HepG2 (cell line): Measurements from ENCODE around the gene TNNI2. TPM values are rescaled to one million over a fixed set of nuclear protein-coding genes. Genes with fewer than 3 reads are reported as not detected.

Experiments
- ATAC-seq: fragments of 200-7000 bp; cut with Tn5 transposase; 3 replicates; pipeline ENCODE4 v1.9.1; 2020; ENCODE audit warnings: mild to moderate bottlenecking, moderate library complexity
- BruUV-seq: library from RNA; stranded (reverse); fragments of 400-500 nt; replicated peaks from 2 replicates; lab custom pipeline; 2021; lab: Mats Ljungman, UMichigan
- CTCF ChIA-PET: fragments of 300-600 bp; formaldehyde crosslinking; extraction: SDS; loops from one replicate; lab custom pipeline; 2021; ENCODE audit warnings: low total read pairs, inconsistent platforms, low intra/inter-chr PET ratio; lab: Yijun Ruan, JAX
- POLR2A ChIA-PET: fragments of 350-600 bp; sonication (Branson Sonifier 250); formaldehyde crosslinking; loops from one replicate; lab custom pipeline; 2020; ENCODE audit warnings: antibody characterized with exemption, inconsistent platforms; lab: Yijun Ruan, JAX
- DNase-seq: peaks from one replicate; pipeline ENCODE4 v3.0.0-alpha.2; 2015; ENCODE audit warnings: low spot score
- FAIRE-seq: peaks from 3 replicates; lab custom pipeline; 2011; peaks lifted over from hg19 to GRCh38; lab: Jason Lieb, UNC
- H2AFZ ChIP-seq: one replicate; pipeline ENCODE4 v1.6.1; 2011; ENCODE audit warnings: low read length, inconsistent platforms
- H3K27ac ChIP-seq: fragments of 300-600 bp; 3 replicates; pipeline ENCODE4 v1.8.0; 2011; ENCODE audit warnings: mixed run types, mild to moderate bottlenecking, mixed read lengths, low read length, inconsistent platforms; ENCODE audit not compliant: insufficient read depth; ENCODE audit errors: extremely low read length
- H3K27me3 ChIP-seq, 2 experiments: fragments of 200-600 bp in 1 of 2; 2 replicates in 1 of 2; 3 replicates in 1 of 2; pipeline versions ENCODE4 v1.6.0 to v1.8.0; 2011; ENCODE audit warnings: low read length in 2 of 2, mild to moderate bottlenecking in 2 of 2, moderate library complexity in 2 of 2, inconsistent platforms in 1 of 2; ENCODE audit not compliant: insufficient read depth in 2 of 2, control insufficient read depth in 1 of 2
- H3K36me3 ChIP-seq, 2 experiments: fragments of 200-600 bp in 1 of 2; replicated peaks in 1 of 2; 2 replicates in 1 of 2; 3 replicates in 1 of 2; pipeline versions ENCODE4 v1.5.1 to v1.8.0; 2011; ENCODE audit warnings: low read length in 2 of 2, inconsistent platforms in 1 of 2; ENCODE audit not compliant: insufficient read depth in 2 of 2, control insufficient read depth in 1 of 2
- H3K4me1 ChIP-seq: 2 replicates; pipeline ENCODE4 v1.5.1; 2012; ENCODE audit warnings: low read length, inconsistent platforms; ENCODE audit not compliant: insufficient read depth
- H3K4me2 ChIP-seq: 2 replicates; pipeline ENCODE4 v1.6.0; 2011; ENCODE audit warnings: low read depth, low read length, inconsistent platforms
- H3K4me3 ChIP-seq, 3 experiments: fragments of 200-600 bp in 1 of 3; sonication (generic), shearing (Covaris generic) in 1 of 3; replicated peaks in 1 of 3; 2 replicates each; pipeline ENCODE4 v1.5.1; 2011 to 2016; ENCODE audit warnings: low read length in 3 of 3, inconsistent platforms in 2 of 3, low read depth in 2 of 3, mild to moderate bottlenecking in 2 of 3, control low read depth in 1 of 3, mixed read lengths in 1 of 3; ENCODE audit not compliant: insufficient read depth in 1 of 3
- H3K79me2 ChIP-seq: one replicate; pipeline ENCODE4 v1.6.1; 2011; ENCODE audit warnings: low read length, inconsistent platforms; ENCODE audit not compliant: insufficient read depth
- H3K9ac ChIP-seq: 2 replicates; pipeline ENCODE4 v1.6.0; 2011; ENCODE audit warnings: mild to moderate bottlenecking, low read depth, low read length, inconsistent platforms; ENCODE audit not compliant: insufficient read depth
- H3K9me3 ChIP-seq: 2 replicates; pipeline ENCODE4 v1.5.1; 2012; ENCODE audit warnings: mild to moderate bottlenecking, low read length
- H4K20me1 ChIP-seq: 2 replicates; pipeline ENCODE4 v1.6.0; 2011; ENCODE audit warnings: inconsistent platforms, mild to moderate bottlenecking, low read length, moderate library complexity; ENCODE audit not compliant: insufficient read depth
- AHR ChIP-seq: IDR thresholded peaks from 2 replicates; pipeline ENCODE4 v1.6.1; 2018; ENCODE audit warnings: missing genetic modification reagents, missing compliant biosample characterization
- ZNF383 ChIP-seq: sonication (generic); formaldehyde crosslinking; IDR thresholded peaks from 2 replicates; pipeline ENCODE4 v1.4.0; 2020; ENCODE audit warnings: missing genetic modification reagents, mild to moderate bottlenecking, borderline replicate concordance
- WGBS: methylation state at CpG from one replicate; pipeline ENCODE4 v1.1.6; 2017; ENCODE audit warnings: low lambda C conversion rate; 5-methylcytosine and 5-hydroxymethylcytosine counted together
- in situ Hi-C: cut with HindIII; loops from 2 replicates; pipeline ENCODE4 v1.10.0; 2017; ENCODE audit warnings: low pct_unique_long_range_greater_than_20kb; ENCODE audit not compliant: extremely low pct_ligation_motif_present
- intact Hi-C: fragments of 100-400 bp; cut with micrococcal nuclease; formaldehyde crosslinking; loops from one replicate; pipeline ENCODE4 v1.10.0; 2022; ENCODE audit not compliant: unreplicated experiment
- polyA plus RNA-seq, 8 experiments: library from polyadenylated mRNA; depleted of rRNA in 3 of 8; stranded (reverse) in 7 of 8; unstranded in 1 of 8; fragments of >200 nt; fragmentation: Illumina TruSeq in 4 of 8; extraction: Trizol in 4 of 8; gene quantifications; 2 replicates each; pipeline versions ENCODE4 v1.2.1 to v1.2.3, GENCODE V29; 2011 to 2016; ENCODE audit warnings: low read depth in 4 of 8, missing spikeins in 1 of 8, mixed read lengths in 1 of 8; ENCODE audit not compliant: insufficient read depth in 1 of 8
- total RNA-seq, 5 experiments: library from RNA; depleted of rRNA; stranded (reverse); fragments of >200 nt; fragmentation: Illumina TruSeq; extraction: Trizol; gene quantifications; 2 replicates each; pipeline ENCODE4 v1.2.3, GENCODE V29; 2016; ENCODE audit warnings: low read depth in 1 of 5
- TF ChIP-seq, protein P1 (sequence below): sonication (generic); formaldehyde crosslinking; IDR thresholded peaks from 2 replicates; pipeline ENCODE4 v1.5.0; 2020; ENCODE audit warnings: mild to moderate bottlenecking, missing genetic modification reagents
- TF ChIP-seq, protein P2 (sequence below): sonication (generic); formaldehyde crosslinking; IDR thresholded peaks from 2 replicates; pipeline ENCODE4 v1.4.0; 2020; ENCODE audit warnings: mild to moderate bottlenecking, missing genetic modification reagents

Gene TNNI2
- total and polyA plus RNA-seq, 2 of the 13 experiments (the other 11 are each of a cell fraction or from before 2014, with no cell fraction given) = 7.2 to 12.0 TPM

GRCh38 chr11:1848640-1849430 is 10.1 kb downstream of the TNNI2 start:
- H4K20me1 ChIP-seq = no peaks in the 10 kb centered on the region
- ATAC-seq (no peak), DNase-seq (no peak), FAIRE-seq (no peak)
- H3K27me3 ChIP-seq = peaks cover 23 to 79% of the 10 kb centered on the region in 2 experiments
- in situ Hi-C loops (no loop called here), intact Hi-C loops (no loop called here)
- H3K4me1 ChIP-seq = peaks cover 21% of the 10 kb centered on the region
- no peaks in the 10 kb centered on the region for H3K36me3 ChIP-seq
- no TSS peak for BruUV-seq
- H3K9me3 ChIP-seq = no peaks in the 10 kb centered on the region
- H3K4me2 ChIP-seq = no peak overlapping the region
- TF ChIP-seq, protein P1, sequence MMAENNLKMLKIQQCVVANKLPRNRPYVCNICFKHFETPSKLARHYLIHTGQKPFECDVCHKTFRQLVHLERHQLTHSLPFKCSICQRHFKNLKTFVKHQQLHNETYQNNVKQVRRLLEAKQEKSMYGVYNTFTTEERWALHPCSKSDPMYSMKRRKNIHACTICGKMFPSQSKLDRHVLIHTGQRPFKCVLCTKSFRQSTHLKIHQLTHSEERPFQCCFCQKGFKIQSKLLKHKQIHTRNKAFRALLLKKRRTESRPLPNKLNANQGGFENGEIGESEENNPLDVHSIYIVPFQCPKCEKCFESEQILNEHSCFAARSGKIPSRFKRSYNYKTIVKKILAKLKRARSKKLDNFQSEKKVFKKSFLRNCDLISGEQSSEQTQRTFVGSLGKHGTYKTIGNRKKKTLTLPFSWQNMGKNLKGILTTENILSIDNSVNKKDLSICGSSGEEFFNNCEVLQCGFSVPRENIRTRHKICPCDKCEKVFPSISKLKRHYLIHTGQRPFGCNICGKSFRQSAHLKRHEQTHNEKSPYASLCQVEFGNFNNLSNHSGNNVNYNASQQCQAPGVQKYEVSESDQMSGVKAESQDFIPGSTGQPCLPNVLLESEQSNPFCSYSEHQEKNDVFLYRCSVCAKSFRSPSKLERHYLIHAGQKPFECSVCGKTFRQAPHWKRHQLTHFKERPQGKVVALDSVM = 0 out of 2 replicates have a peak, but pooled peaks have one; percentile 41
- no peak for TF ChIP-seq AHR (CRISPR knock-in tag)
- ChIA-PET POLR2A (no interaction called here), CTCF (no interaction called here)
- no peak overlapping the region for H3K27ac ChIP-seq
- WGBS = 23% methylated on average over 8 of the region's 19 CpGs
- H3K79me2 ChIP-seq = no peaks in the 10 kb centered on the region
- H2AFZ ChIP-seq = no peak overlapping the region
- no peak overlapping the region for H3K9ac ChIP-seq
- H3K4me3 ChIP-seq = no peak overlapping the region

DNA sequence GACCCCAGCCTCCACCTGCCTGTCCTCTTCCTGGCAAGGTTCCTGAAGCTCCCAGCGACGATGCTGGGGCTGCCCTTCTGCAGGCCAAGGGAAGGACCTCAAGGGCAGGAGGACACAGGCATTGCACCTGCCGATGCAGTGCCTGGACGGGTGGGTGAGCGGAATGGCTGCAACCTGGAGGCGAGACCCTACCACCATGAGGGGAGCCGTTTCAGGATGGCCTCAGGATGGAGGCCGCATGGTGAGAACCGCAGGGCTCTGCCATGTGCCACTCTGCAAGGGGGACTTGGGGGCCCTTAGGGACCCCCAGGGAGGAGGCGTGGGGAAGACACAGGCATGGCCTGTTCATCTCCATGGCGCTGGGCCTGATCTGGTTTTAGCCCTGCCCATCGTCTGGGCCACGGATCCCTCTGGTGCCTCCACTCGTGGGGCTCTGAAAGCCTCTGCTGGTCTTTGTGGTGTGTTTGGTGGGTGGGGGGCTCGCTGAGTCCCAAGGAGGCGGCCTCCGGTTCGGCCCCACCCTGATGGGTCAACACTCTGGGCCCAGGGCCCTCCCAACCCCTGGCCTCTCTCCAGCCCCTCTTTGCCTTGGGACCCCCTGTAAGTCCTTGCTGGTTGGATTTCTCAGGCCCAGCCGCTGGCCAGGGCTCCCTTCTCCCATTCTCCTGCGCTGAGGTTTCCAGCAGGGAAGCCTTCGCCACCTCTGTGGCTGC is 12.8 kb downstream of the TNNI2 start:
- no peak overlapping the region for H3K4me2 ChIP-seq
- WGBS = 35% methylated on average over 7 of the region's 21 CpGs
- H3K27me3 ChIP-seq = peaks cover 29 to 81% of the 10 kb centered on the region in 2 experiments
- CTCF ChIA-PET = no interaction called here
- no peak overlapping the region for H3K9ac ChIP-seq
- intact Hi-C loops (no loop called here), in situ Hi-C loops (no loop called here)
- no peak overlapping the region for H3K4me3 ChIP-seq
- no peak for DNase-seq
- no peak for TF ChIP-seq ZNF383 (CRISPR knock-in tag)
- TF ChIP-seq, protein P2, sequence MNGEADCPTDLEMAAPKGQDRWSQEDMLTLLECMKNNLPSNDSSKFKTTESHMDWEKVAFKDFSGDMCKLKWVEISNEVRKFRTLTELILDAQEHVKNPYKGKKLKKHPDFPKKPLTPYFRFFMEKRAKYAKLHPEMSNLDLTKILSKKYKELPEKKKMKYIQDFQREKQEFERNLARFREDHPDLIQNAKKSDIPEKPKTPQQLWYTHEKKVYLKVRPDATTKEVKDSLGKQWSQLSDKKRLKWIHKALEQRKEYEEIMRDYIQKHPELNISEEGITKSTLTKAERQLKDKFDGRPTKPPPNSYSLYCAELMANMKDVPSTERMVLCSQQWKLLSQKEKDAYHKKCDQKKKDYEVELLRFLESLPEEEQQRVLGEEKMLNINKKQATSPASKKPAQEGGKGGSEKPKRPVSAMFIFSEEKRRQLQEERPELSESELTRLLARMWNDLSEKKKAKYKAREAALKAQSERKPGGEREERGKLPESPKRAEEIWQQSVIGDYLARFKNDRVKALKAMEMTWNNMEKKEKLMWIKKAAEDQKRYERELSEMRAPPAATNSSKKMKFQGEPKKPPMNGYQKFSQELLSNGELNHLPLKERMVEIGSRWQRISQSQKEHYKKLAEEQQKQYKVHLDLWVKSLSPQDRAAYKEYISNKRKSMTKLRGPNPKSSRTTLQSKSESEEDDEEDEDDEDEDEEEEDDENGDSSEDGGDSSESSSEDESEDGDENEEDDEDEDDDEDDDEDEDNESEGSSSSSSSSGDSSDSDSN = 0 out of 2 replicates have a peak, but pooled peaks have one; percentile 12
- no peaks in the 10 kb centered on the region for H3K4me1 ChIP-seq
- ATAC-seq = no peak
- FAIRE-seq = no peak
- no peak overlapping the region for H3K27ac ChIP-seq
- H3K36me3 ChIP-seq = no peaks in the 10 kb centered on the region
- H3K79me2 ChIP-seq = no peaks in the 10 kb centered on the region
- no TSS peak for BruUV-seq
- H3K9me3 ChIP-seq = no peaks in the 10 kb centered on the region
- POLR2A ChIA-PET = no interaction called here
- H4K20me1 ChIP-seq = no peaks in the 10 kb centered on the region
- H2AFZ ChIP-seq = no peak overlapping the region
